K562 (cell line): ENCODE data around the gene GRIK1. TPM values are rescaled to one million over a fixed set of nuclear protein-coding genes. Genes with fewer than 3 reads are reported as not detected.

Experiments
- ATAC-seq: fragments of 200-7000 bp; cut with Tn5 transposase; 3 replicates; pipeline ENCODE4 v1.9.1; 2020; ENCODE audit warnings: moderate library complexity
- BruUV-seq: library from RNA; stranded (reverse); fragments of 400-500 nt; replicated peaks from 2 replicates; lab custom pipeline; 2021; lab: Mats Ljungman, UMichigan
- CTCF ChIA-PET: fragments of 300-600 bp; formaldehyde crosslinking; extraction: SDS; loops from one replicate; lab custom pipeline; 2021; ENCODE audit warnings: low intra/inter-chr PET ratio; lab: Yijun Ruan, JAX
- POLR2A ChIA-PET: fragments of 300-600, 350-650 bp; sonication (Branson Sonifier 250); formaldehyde crosslinking; extraction: SDS; loops from one replicate; lab custom pipeline; 2021; ENCODE audit warnings: antibody characterized with exemption, inconsistent platforms; lab: Yijun Ruan, JAX
- DNase-seq, 4 experiments: peaks; one replicate each; pipeline versions ENCODE4 v3.0.0 to v3.0.0-alpha.2; 2011 to 2018; ENCODE audit warnings: low spot score in 3 of 4, mixed read lengths in 3 of 4; ENCODE audit errors: extremely low read depth in 1 of 4
- FAIRE-seq: peaks from 2 replicates; lab custom pipeline; 2011; peaks lifted over from hg19 to GRCh38; lab: Jason Lieb, UNC
- H2AFZ ChIP-seq: 2 replicates; pipeline ENCODE4 v1.6.0; 2011; ENCODE audit warnings: low read depth, low read length, control low read depth, inconsistent platforms
- H3K27ac ChIP-seq: fragments of 200-600 bp; 3 replicates; pipeline ENCODE4 v1.8.0; 2011; ENCODE audit warnings: low read depth, mild to moderate bottlenecking, control low read depth, inconsistent platforms, low read length, moderate library complexity, mixed read lengths; ENCODE audit errors: extremely low read depth
- H3K27me3 ChIP-seq, 2 experiments: fragments of 300-600 bp in 1 of 2; 2 replicates in 1 of 2; 3 replicates in 1 of 2; pipeline versions ENCODE4 v1.6.0 to v1.8.0; 2011; ENCODE audit warnings: inconsistent platforms in 2 of 2, low read length in 2 of 2, mild to moderate bottlenecking in 1 of 2, mixed read lengths in 1 of 2, moderate library complexity in 1 of 2; ENCODE audit not compliant: control insufficient read depth in 2 of 2, insufficient read depth in 2 of 2
- H3K36me3 ChIP-seq: fragments of 300-600 bp; 3 replicates; pipeline ENCODE4 v1.8.0; 2011; ENCODE audit warnings: mild to moderate bottlenecking, low read length, inconsistent platforms; ENCODE audit not compliant: control insufficient read depth, insufficient read depth
- H3K4me1 ChIP-seq, 2 experiments: fragments of 200-600 bp in 1 of 2; replicated peaks in 1 of 2; 2 replicates in 1 of 2; 3 replicates in 1 of 2; pipeline versions ENCODE4 v1.5.1 to v1.8.0; 2011; ENCODE audit warnings: inconsistent platforms in 2 of 2, low read length in 2 of 2, mild to moderate bottlenecking in 1 of 2, mixed read lengths in 1 of 2, moderate library complexity in 1 of 2; ENCODE audit not compliant: control insufficient read depth in 2 of 2, insufficient read depth in 2 of 2
- H3K4me2 ChIP-seq: 2 replicates; pipeline ENCODE4 v1.6.1; 2011; ENCODE audit warnings: low read length, control low read depth, inconsistent platforms, mixed read lengths; ENCODE audit not compliant: insufficient read depth
- H3K4me3 ChIP-seq: fragments of 200-600 bp; sonication (generic), shearing (Covaris generic); 2 replicates; pipeline ENCODE4 v1.5.1; 2016; ENCODE audit warnings: control low read depth, inconsistent platforms
- H3K79me2 ChIP-seq: fragments of 200-600 bp; 3 replicates; pipeline ENCODE4 v1.8.0; 2011; ENCODE audit warnings: low read length, inconsistent platforms; ENCODE audit not compliant: control insufficient read depth, insufficient read depth
- H3K9ac ChIP-seq, 2 experiments: 2 replicates each; pipeline versions ENCODE4 v1.6.0 to v1.6.1; 2011; ENCODE audit warnings: low read depth in 2 of 2, low read length in 2 of 2, control low read depth in 1 of 2, inconsistent platforms in 1 of 2, mild to moderate bottlenecking in 1 of 2, mixed read lengths in 1 of 2; ENCODE audit not compliant: insufficient read depth in 1 of 2
- H3K9me1 ChIP-seq: one replicate; pipeline ENCODE4 v1.6.0; 2011; ENCODE audit warnings: inconsistent platforms, mild to moderate bottlenecking, low read length, moderate library complexity; ENCODE audit not compliant: control insufficient read depth, insufficient read depth
- H3K9me3 ChIP-seq: replicated peaks from 2 replicates; pipeline ENCODE4 v1.5.1; 2011; ENCODE audit warnings: low read depth, low read length, inconsistent platforms; ENCODE audit not compliant: control insufficient read depth, insufficient read depth
- H4K20me1 ChIP-seq: replicated peaks from 2 replicates; pipeline ENCODE4 v1.6.1; 2011; ENCODE audit warnings: low read length, inconsistent platforms, mixed read lengths; ENCODE audit not compliant: control insufficient read depth, insufficient read depth
- RFX7 ChIP-seq: fragments of 250-450 bp; sonication (Bioruptor Pico); IDR thresholded peaks from 2 replicates; pipeline ENCODE4 v1.5.1; 2021; ENCODE audit warnings: mild to moderate bottlenecking
- ZFP1 ChIP-seq: fragments of 450-650 bp; formaldehyde crosslinking; IDR thresholded peaks from 2 replicates; pipeline ENCODE4 v1.4.0; 2020; ENCODE audit warnings: mild to moderate bottlenecking, mixed read lengths
- ZNF24 ChIP-seq: fragments of 450-650 bp; IDR thresholded peaks from 2 replicates; pipeline ENCODE4 v1.6.1; 2016
- ZNF592 ChIP-seq: fragments of 450-650 bp; IDR thresholded peaks from 2 replicates; pipeline ENCODE4 v1.6.1; 2017; ENCODE audit warnings: antibody characterized with exemption, mild to moderate bottlenecking
- WGBS: fragments of 100-300 bp; shearing (Covaris generic); methylation state at CpG from one replicate; pipeline ENCODE4 v1.1.6; 2016; ENCODE audit warnings: low coverage, mixed read lengths; ENCODE audit not compliant: insufficient coverage; ENCODE audit errors: missing lambda C conversion rate; 5-methylcytosine and 5-hydroxymethylcytosine counted together
- in situ Hi-C: fragments of 300-500 bp; cut with MboI; formaldehyde crosslinking; loops from 4 replicates; pipeline ENCODE4 v1.15.0; 2018; ENCODE audit warnings: inconsistent platforms, mixed read lengths
- intact Hi-C: fragments of 100-400 bp; cut with micrococcal nuclease; formaldehyde crosslinking; loops from 2 replicates; pipeline ENCODE4 v1.14.2; 2022
- polyA plus RNA-seq, 8 experiments: library from polyadenylated mRNA; depleted of rRNA in 4 of 8; stranded (reverse) in 5 of 8; unstranded in 3 of 8; fragments of >200 nt; fragmentation: Nextera tagmentation in 2 of 8; fragmentation: Illumina TruSeq in 1 of 8; extraction: Ambion mirVana in 2 of 8; extraction: Trizol in 1 of 8; gene quantifications; 2 replicates each; pipeline versions ENCODE4 v1.2.1 to v1.2.3, GENCODE V29; 2011 to 2014; ENCODE audit warnings: inconsistent platforms in 1 of 8, missing spikeins in 1 of 8
- total RNA-seq, 7 experiments: library from RNA; depleted of rRNA in 6 of 7; stranded (reverse); fragments of >200 nt in 6 of 7; fragmentation: Illumina TruSeq in 2 of 7; extraction: Trizol in 2 of 7; gene quantifications; 2 replicates each; pipeline versions ENCODE4 v1.2.1 to v1.2.3, GENCODE V29; 2011 to 2021; ENCODE audit warnings: low replicate concordance in 1 of 7

GRIK1 gene
- total and polyA plus RNA-seq, 9 of the 15 experiments (the other 6 are each of a cell fraction or from before 2014, with no cell fraction given), result 0.17 to 2.8 (median 0.53) TPM

- Histone ChIP-seq H3K4me2 (no peak overlapping the region), H3K9ac (no peak overlapping the region), H3K36me3 (no peaks in the 10 kb centered on the region), H2AFZ (no peak overlapping the region), H3K27ac (no peak overlapping the region), H3K79me2 (no peaks in the 10 kb centered on the region), H3K4me3 (no peak overlapping the region), H3K27me3 (no peaks in the 10 kb centered on the region)
- intact Hi-C loops, result no loop called here
- WGBS, result 100% methylated on average over 1 of the region's 1 CpG
- ATAC-seq, result no peak
- no TSS peak for BruUV-seq
- in situ Hi-C loops, result no loop called here
- TF ChIP-seq ZNF24, result peak; percentile 48; the same call in 1 of the 2 replicates
- no peak for TF ChIP-seq ZFP1 (CRISPR knock-in tag)
- TF ChIP-seq, all 486 proteins: peak for 1
- CTCF ChIA-PET, result no interaction called here
- no peak for FAIRE-seq
- no peaks in the 10 kb centered on the region for H3K4me1 ChIP-seq
- no peaks in the 10 kb centered on the region for H3K9me3 ChIP-seq
- H3K9me1 ChIP-seq, result no peaks in the 10 kb centered on the region
- POLR2A ChIA-PET, result no interaction called here
- no peak for DNase-seq
- H4K20me1 ChIP-seq, result no peaks in the 10 kb centered on the region
Observed at GRCh38 chr21:29547998-29548397, 391.8 kb downstream of the GRIK1 start.

GRCh38 chr21:29546071-29546470, 393.7 kb downstream of the GRIK1 start:
- Histone ChIP-seq H3K4me3 (no peak overlapping the region), H4K20me1 (no peaks in the 10 kb centered on the region), H3K27me3 (no peaks in the 10 kb centered on the region), H3K36me3 (no peaks in the 10 kb centered on the region), H3K9me1 (no peaks in the 10 kb centered on the region), H3K27ac (no peak overlapping the region), H2AFZ (no peak overlapping the region), H3K4me2 (no peak overlapping the region), H3K9me3 (no peaks in the 10 kb centered on the region), H3K4me1 (no peaks in the 10 kb centered on the region), H3K79me2 (no peaks in the 10 kb centered on the region), H3K9ac (no peak overlapping the region)
- TF ChIP-seq RFX7 (CRISPR knock-in tag) (no peak), ZNF592 (no peak)
- no peak for DNase-seq
- BruUV-seq, result no TSS peak
- intact Hi-C loops, result no loop called here
- 50% methylated on average over 3 of the region's 3 CpGs for WGBS
- ChIA-PET POLR2A (interaction anchor here (0.5 to 1.1 kb wide), 3 partner anchors 12 to 447 kb away, joined by 3 to 4 read pairs (median 3); no protein-coding TSS in a partner anchor), CTCF (no interaction called here)
- no peak for ATAC-seq
- in situ Hi-C loops, result no loop called here
- FAIRE-seq, result no peak
